Smooth muscle cell (in vitro differentiated cells): Measurements from ENCODE around the gene SLC38A10. TPM values are rescaled to one million over a fixed set of nuclear protein-coding genes. Genes with fewer than 3 reads are reported as not detected.

ENCODE experiments used
- DNase-seq: peaks from one replicate; lab custom pipeline; 2025; ENCODE audit not compliant: unreplicated experiment; lab: John Stamatoyannopoulos, UW
- H2AFZ ChIP-seq: fragments of 200-600 bp; sonication (generic); 2 replicates; pipeline ENCODE4 v1.6.0; 2016; ENCODE audit warnings: antibody characterized with exemption, low read depth, mild to moderate bottlenecking
- H3F3A ChIP-seq: fragments of 200-600 bp; sonication (generic); 2 replicates; pipeline ENCODE4 v1.6.0; 2017; ENCODE audit warnings: antibody characterized with exemption, low read depth
- H3K27ac ChIP-seq: fragments of 200-600 bp; sonication (generic); 2 replicates; pipeline ENCODE4 v1.5.1; 2016; ENCODE audit warnings: low read depth, mild to moderate bottlenecking
- H3K27me3 ChIP-seq: fragments of 200-600 bp; sonication (generic); 2 replicates; pipeline ENCODE4 v1.6.1; 2016; ENCODE audit warnings: low read depth, mild to moderate bottlenecking
- H3K36me3 ChIP-seq: fragments of 200-600 bp; sonication (generic); 2 replicates; pipeline ENCODE4 v1.5.1; 2016; ENCODE audit warnings: low read depth
- H3K4me1 ChIP-seq: fragments of 200-600 bp; sonication (generic); 2 replicates; pipeline ENCODE4 v1.5.1; 2016; ENCODE audit warnings: low read depth
- H3K4me2 ChIP-seq: fragments of 200-600 bp; sonication (generic); 2 replicates; pipeline ENCODE4 v1.6.0; 2016; ENCODE audit warnings: mild to moderate bottlenecking
- H3K4me3 ChIP-seq: fragments of 200-600 bp; sonication (generic); 2 replicates; pipeline ENCODE4 v1.5.1; 2016; ENCODE audit warnings: mild to moderate bottlenecking
- H3K79me2 ChIP-seq: fragments of 200-600 bp; sonication (generic); 2 replicates; pipeline ENCODE4 v1.6.0; 2016; ENCODE audit warnings: low read depth, mild to moderate bottlenecking
- H3K9ac ChIP-seq: fragments of 200-600 bp; sonication (generic); 2 replicates; pipeline ENCODE4 v1.6.0; 2016; ENCODE audit warnings: low read depth
- H3K9me3 ChIP-seq: fragments of 200-600 bp; sonication (generic); replicated peaks from 2 replicates; pipeline ENCODE4 v1.5.1; 2016; ENCODE audit warnings: low read depth
- H4K20me1 ChIP-seq: fragments of 200-600 bp; sonication (generic); 2 replicates; pipeline ENCODE4 v1.6.0; 2016; ENCODE audit warnings: low read depth
- CTCF ChIP-seq: fragments of 200-600 bp; sonication (generic); IDR thresholded peaks from 2 replicates; pipeline ENCODE4 v1.5.1; 2017; ENCODE audit warnings: borderline replicate concordance, mild to moderate bottlenecking, antibody characterized with exemption; ENCODE audit not compliant: insufficient read depth, poor library complexity, severe bottlenecking
- whole genome bisulfite sequencing: methylation state at CpG from one replicate; pipeline ENCODE4 v1.1.7; 2016; ENCODE audit warnings: low lambda C conversion rate; 5-methylcytosine and 5-hydroxymethylcytosine counted together
- polyA plus RNA-seq: library from polyadenylated mRNA; unstranded; fragments of >200 nt; fragmentation: Nextera tagmentation; extraction: Ambion mirVana; gene quantifications from 2 replicates; pipeline ENCODE4 v1.2.1, GENCODE V29; 2016
- total RNA-seq: library from RNA; depleted of rRNA; stranded (reverse); fragments of >200 nt; gene quantifications from 2 replicates; pipeline ENCODE4 v1.2.3, GENCODE V29; 2014

The SLC38A10 gene
- total and polyA plus RNA-seq, 2 experiments from 2014 or later: 61.6 to 97.1 TPM

- Histone ChIP-seq H3F3A (peaks cover 6% of the 10 kb centered on the region), H3K27ac (no peak overlapping the region), H3K36me3 (no peaks in the 10 kb centered on the region), H2AFZ (peak overlapping the region; percentile 53), H3K4me1 (peaks cover 7% of the 10 kb centered on the region), H3K4me2 (peak overlapping the region; percentile 99), H3K4me3 (peak overlapping the region; percentile 83), H3K27me3 (no peaks in the 10 kb centered on the region), H3K9me3 (no peaks in the 10 kb centered on the region), H3K9ac (peak overlapping the region; percentile 90), H3K79me2 (peaks cover 36% of the 10 kb centered on the region), H4K20me1 (peaks cover 50% of the 10 kb centered on the region)
- 1% methylated on average over 25 of the region's 26 CpGs for WGBS
- no peak for DNase-seq
- TF ChIP-seq CTCF: no peak
These were observed 56.7 kb downstream of the SLC38A10 start for GRCh38 chr17:81238490-81238814.

GRCh38 chr17:81237591-81238489, 57.3 kb downstream of the SLC38A10 start:
- no peak for DNase-seq
- Histone ChIP-seq H3K79me2 (peaks cover 36% of the 10 kb centered on the region), H3K27ac (no peak overlapping the region), H3K4me3 (peak overlapping the region; percentile 83), H4K20me1 (peaks cover 55% of the 10 kb centered on the region), H3K4me1 (peaks cover 7% of the 10 kb centered on the region), H3K27me3 (no peaks in the 10 kb centered on the region), H3K9me3 (no peaks in the 10 kb centered on the region), H3K36me3 (no peaks in the 10 kb centered on the region), H3F3A (peaks cover 2% of the 10 kb centered on the region), H3K9ac (peak overlapping the region; percentile 90), H2AFZ (no peak overlapping the region), H3K4me2 (peak overlapping the region; percentile 99)
- TF ChIP-seq CTCF: no peak
- WGBS: 68% methylated on average over 36 of the region's 36 CpGs

GRCh38 chr17:81236784-81237183, 58.3 kb downstream of the SLC38A10 start:
- DNase-seq: no peak
- H3K9me3 ChIP-seq: no peaks in the 10 kb centered on the region
- peaks cover 50% of the 10 kb centered on the region for H4K20me1 ChIP-seq
- 92% methylated on average over 21 of the region's 21 CpGs for WGBS
- H3K4me2 ChIP-seq: no peak overlapping the region
- TF ChIP-seq CTCF: no peak
- no peak overlapping the region for H3K4me3 ChIP-seq
- H3K4me1 ChIP-seq: peaks cover 7% of the 10 kb centered on the region
- no peak overlapping the region for H3K27ac ChIP-seq
- H3K9ac ChIP-seq: no peak overlapping the region
- H3K27me3 ChIP-seq: no peaks in the 10 kb centered on the region
- H3K79me2 ChIP-seq: peaks cover 36% of the 10 kb centered on the region
- H3K36me3 ChIP-seq: no peaks in the 10 kb centered on the region
- no peak overlapping the region for H2AFZ ChIP-seq
- no peaks in the 10 kb centered on the region for H3F3A ChIP-seq
